AG04450 (cell line): ENCODE results near the gene ZNF814. TPM values are rescaled to one million over a fixed set of nuclear protein-coding genes. Genes with fewer than 3 reads are reported as not detected.
"Not testable (repeated sequence)": the region's sequence is repeated elsewhere in the genome, so short reads cannot be mapped to it uniquely, and the experiment has no call there.

Source experiments
- CTCF ChIA-PET: fragments of 300-600, 350-600 bp; formaldehyde crosslinking; extraction: SDS; loops from one replicate; lab custom pipeline; 2022; ENCODE audit warnings: antibody characterized with exemption, inconsistent platforms; lab: Charles Lee
- POLR2A ChIA-PET: fragments of 350-600 bp; formaldehyde crosslinking; extraction: SDS; loops from one replicate; lab custom pipeline; 2021; ENCODE audit warnings: antibody characterized with exemption, inconsistent platforms; lab: Yijun Ruan, JAX
- DNase-seq: peaks from one replicate; pipeline ENCODE4 v3.0.0-alpha.2; 2011; ENCODE audit warnings: low read depth, low spot score
- H3K27ac ChIP-seq: one replicate; pipeline ENCODE4 v1.5.1; 2012; ENCODE audit warnings: low read depth, low read length, control low read depth
- H3K27me3 ChIP-seq: one replicate; pipeline ENCODE4 v1.6.0; 2012; ENCODE audit warnings: low read length; ENCODE audit not compliant: control insufficient read depth, insufficient read depth
- H3K4me3 ChIP-seq: 2 replicates; pipeline ENCODE4 v1.5.1; 2011; ENCODE audit warnings: mild to moderate bottlenecking, low read depth, low read length, control low read depth
- H3K9me3 ChIP-seq: 2 replicates; pipeline ENCODE4 v1.5.1; 2012; ENCODE audit warnings: low read length; ENCODE audit not compliant: control insufficient read depth, insufficient read depth
- CTCF ChIP-seq: IDR thresholded peaks from 2 replicates; pipeline ENCODE4 v1.5.1; 2011; ENCODE audit warnings: low read depth, low read length, control low read depth, inconsistent platforms
- polyA plus RNA-seq: library from polyadenylated mRNA; depleted of rRNA; stranded (reverse); fragments of >200 nt; gene quantifications from 2 replicates; pipeline ENCODE4 v1.2.3, GENCODE V29; 2011

ZNF814 gene
- polyA plus RNA-seq, 1 experiment, result 5.6 TPM

DNA sequence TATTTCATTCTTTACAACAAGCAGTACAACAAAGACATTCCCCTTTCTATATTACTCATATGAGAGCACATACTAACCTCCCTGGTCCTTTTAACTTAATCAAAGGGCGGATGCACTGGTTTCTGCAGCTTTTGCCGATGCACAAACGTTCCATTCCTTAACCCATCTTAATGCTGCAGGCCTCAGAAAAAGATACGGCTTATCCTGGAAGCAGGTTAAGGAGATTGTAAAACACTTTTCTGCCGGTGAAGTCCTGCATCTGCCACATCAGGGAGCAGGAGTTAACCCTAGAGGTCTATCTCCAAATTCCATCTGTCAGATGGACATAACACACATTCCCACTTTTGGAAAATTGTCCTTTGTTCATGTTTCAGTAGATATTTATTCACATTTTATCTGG is 11.5 kb upstream of the ZNF814 start:
- POLR2A ChIA-PET, result no interaction called here
- no peak for DNase-seq
- no peak for TF ChIP-seq CTCF
- Histone ChIP-seq H3K27me3 (no peaks in the 10 kb centered on the region), H3K4me3 (no peak overlapping the region), H3K27ac (no peak overlapping the region), H3K9me3 (peaks cover 21% of the 10 kb centered on the region)
- CTCF ChIA-PET, result no interaction called here

GRCh38 chr19:57890706-57891105 is 1.9 kb upstream of the ZNF814 start:
- CTCF ChIA-PET, H3K4me3 ChIP-seq, POLR2A ChIA-PET, H3K27me3 ChIP-seq: not testable (repeated sequence)
- peak; percentile 11 for DNase-seq
- Histone ChIP-seq H3K9me3 (peaks cover 16% of the 10 kb centered on the region), H3K27ac (peak overlapping the region; percentile 11)

DNA sequence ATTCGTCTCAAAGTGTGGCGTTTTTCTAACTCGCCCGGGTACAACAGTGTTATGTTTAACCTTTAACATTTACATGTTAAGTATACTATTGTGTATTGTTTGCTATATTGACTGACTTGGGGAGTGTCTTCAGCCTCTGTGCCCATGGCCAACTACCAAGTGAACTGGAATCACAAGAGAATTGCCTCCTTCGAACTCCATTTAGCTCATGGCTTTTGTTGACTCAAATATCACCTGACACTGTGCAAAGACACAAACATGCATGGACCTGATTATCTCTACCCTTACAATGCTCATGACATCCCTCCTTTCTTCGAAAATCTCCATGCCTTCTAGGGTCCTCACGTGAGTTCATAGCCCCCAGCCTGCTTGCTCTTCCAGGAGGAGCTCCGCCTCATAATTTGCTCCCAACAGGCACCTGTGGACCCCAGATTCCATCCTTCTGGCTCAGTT is 704 bp downstream of the ZNF814 start:
- no peak for DNase-seq
- H3K27me3 ChIP-seq, result no peaks in the 10 kb centered on the region
- H3K9me3 ChIP-seq, result peaks cover 20% of the 10 kb centered on the region
- peak overlapping the region; percentile 95 for H3K4me3 ChIP-seq
- no peak for TF ChIP-seq CTCF
- ChIA-PET POLR2A (no interaction called here), CTCF (interaction anchor here (0.8 to 1.5 kb wide), 4 partner anchors 14 to 69 kb away, joined by 3 to 7 read pairs (median 4); no protein-coding TSS in a partner anchor)
- H3K27ac ChIP-seq, result no peak overlapping the region

- peak overlapping the region; percentile 95 for H3K4me3 ChIP-seq
- no peak overlapping the region for H3K27ac ChIP-seq
- DNase-seq, result no peak
- H3K27me3 ChIP-seq, result no peaks in the 10 kb centered on the region
- CTCF ChIA-PET, result interaction anchor here (0.8 to 1.5 kb wide), 2 partner anchors 15 to 68 kb away, joined by 3 to 4 read pairs; no protein-coding TSS in a partner anchor
- TF ChIP-seq CTCF, result no peak
- POLR2A ChIA-PET, result no interaction called here
- peaks cover 20% of the 10 kb centered on the region for H3K9me3 ChIP-seq
Observed at GRCh38 chr19:57887195-57887941, 1.5 kb downstream of the ZNF814 start.

DNA sequence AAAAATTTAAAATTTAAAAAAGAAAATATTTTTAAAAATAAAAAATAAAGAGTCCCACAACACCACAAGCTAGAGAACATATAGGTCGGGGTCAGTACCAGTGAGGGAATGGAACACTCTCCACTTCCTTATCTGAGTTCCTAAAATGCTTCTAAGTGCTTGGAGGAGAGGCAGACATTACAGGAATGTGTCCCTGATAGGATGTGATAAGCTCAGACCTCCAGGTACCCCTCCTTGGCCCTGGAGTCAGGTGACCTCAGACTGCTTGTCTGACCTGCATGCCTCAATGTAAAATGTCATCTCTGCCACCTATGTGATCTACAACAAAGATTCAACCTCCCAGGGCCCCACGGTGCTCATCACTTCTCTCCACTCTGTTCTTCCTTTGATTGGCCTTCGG is 2.8 kb downstream of the ZNF814 start:
- Histone ChIP-seq H3K4me3 (no peak overlapping the region), H3K9me3 (peaks cover 20% of the 10 kb centered on the region), H3K27ac (no peak overlapping the region), H3K27me3 (no peaks in the 10 kb centered on the region)
- DNase-seq, result no peak
- ChIA-PET POLR2A (no interaction called here), CTCF (no interaction called here)
- TF ChIP-seq CTCF, result no peak

DNA sequence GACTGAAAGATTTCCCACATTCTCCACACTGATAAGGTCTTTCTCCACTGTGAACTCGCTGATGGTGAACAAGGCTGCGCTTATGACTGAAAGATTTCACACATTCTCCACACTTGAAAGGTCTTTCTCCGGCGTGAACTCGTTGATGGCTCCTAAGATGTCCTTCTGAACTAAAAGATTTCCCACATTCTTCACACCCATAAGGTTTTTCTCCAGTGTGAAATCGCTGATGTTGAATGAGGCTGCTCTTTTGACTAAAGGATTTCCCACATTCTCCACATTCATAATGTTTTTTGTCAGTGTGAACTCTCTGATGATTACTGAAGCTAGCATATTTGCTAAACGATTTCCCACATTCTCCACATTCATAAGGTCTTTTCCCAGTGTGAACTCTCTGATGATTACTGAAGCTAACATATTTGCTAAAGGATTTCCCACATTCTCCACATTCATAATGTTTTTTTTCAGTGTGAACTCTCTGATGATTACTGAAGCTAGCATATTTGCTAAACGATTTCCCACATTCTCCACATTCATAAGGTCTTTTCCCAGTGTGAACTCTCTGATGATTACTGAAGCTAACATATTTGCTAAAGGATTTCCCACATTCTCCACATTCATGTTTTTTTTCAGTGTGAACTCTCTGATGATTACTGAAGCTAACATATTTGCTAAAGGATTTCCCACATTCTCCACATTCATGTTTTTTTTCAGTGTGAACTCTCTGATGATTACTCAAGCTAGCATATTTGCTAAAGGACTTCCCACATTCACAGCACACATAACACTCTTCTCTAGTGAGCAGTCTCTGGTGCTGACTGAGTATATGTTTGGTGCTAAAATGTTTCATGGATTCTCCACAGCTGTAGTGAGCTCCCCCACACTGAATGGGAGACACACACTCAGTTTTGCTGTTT is 14.7 kb downstream of the ZNF814 start:
- H3K9me3 ChIP-seq, result peaks cover 62% of the 10 kb centered on the region
- POLR2A ChIA-PET, DNase-seq, H3K27me3 ChIP-seq, H3K27ac ChIP-seq, H3K4me3 ChIP-seq: not testable (repeated sequence)
- CTCF ChIA-PET, result interaction anchor here (0.6 kb wide), 1 partner anchor 469 kb away, joined by 4 read pairs; no protein-coding TSS in a partner anchor
